GM13976 (cell line): ENCODE measurements around the gene CEMIP.

Experiments used
- DNase-seq: peaks from one replicate; pipeline ENCODE4 v3.0.0; 2012; ENCODE audit warnings: low spot score
- in situ Hi-C: fragments of 300-500 bp; cut with MboI; formaldehyde crosslinking; loops from one replicate; pipeline ENCODE4 v1.12.0; 2022; ENCODE audit warnings: low sequenced_read_pairs, mixed read lengths, inconsistent platforms; ENCODE audit not compliant: unreplicated experiment
- TF ChIP-seq, protein P1 (sequence below): IDR thresholded peaks from 2 replicates; pipeline ENCODE4 v1.5.1; 2012; ENCODE audit warnings: borderline replicate concordance, mild to moderate bottlenecking; ENCODE audit not compliant: insufficient read depth; ENCODE audit errors: extremely low read depth, missing control alignments, control extremely low read depth

CEMIP gene

DNA sequence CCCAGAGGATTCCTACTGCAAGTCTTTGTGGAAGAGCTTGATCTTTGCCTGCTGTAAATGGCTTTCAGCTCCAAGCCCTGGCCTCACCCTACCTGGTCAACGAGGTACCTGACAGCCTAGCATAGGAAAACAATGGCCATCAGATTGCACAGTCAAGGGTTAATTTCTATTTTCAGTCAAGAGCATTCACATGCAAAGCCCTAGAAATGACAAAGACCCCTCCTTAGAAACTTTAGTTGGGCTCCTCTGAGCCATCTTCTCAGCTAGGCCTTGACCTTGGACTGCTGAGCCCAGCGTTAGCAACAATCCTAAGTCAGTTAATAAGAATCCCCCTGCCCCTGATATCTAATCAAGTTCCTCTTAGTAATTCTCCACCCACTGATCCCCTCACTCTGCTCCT lies 192.0 kb downstream of the CEMIP start:
- TF ChIP-seq, protein P1, sequence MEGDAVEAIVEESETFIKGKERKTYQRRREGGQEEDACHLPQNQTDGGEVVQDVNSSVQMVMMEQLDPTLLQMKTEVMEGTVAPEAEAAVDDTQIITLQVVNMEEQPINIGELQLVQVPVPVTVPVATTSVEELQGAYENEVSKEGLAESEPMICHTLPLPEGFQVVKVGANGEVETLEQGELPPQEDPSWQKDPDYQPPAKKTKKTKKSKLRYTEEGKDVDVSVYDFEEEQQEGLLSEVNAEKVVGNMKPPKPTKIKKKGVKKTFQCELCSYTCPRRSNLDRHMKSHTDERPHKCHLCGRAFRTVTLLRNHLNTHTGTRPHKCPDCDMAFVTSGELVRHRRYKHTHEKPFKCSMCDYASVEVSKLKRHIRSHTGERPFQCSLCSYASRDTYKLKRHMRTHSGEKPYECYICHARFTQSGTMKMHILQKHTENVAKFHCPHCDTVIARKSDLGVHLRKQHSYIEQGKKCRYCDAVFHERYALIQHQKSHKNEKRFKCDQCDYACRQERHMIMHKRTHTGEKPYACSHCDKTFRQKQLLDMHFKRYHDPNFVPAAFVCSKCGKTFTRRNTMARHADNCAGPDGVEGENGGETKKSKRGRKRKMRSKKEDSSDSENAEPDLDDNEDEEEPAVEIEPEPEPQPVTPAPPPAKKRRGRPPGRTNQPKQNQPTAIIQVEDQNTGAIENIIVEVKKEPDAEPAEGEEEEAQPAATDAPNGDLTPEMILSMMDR: no peak
- in situ Hi-C loops: loop anchor here (10.0 to 25.0 kb wide), 2 partner anchors 184 to 516 kb away; partner anchors contain the start of gene CEMIP
- no peak for DNase-seq

DNA sequence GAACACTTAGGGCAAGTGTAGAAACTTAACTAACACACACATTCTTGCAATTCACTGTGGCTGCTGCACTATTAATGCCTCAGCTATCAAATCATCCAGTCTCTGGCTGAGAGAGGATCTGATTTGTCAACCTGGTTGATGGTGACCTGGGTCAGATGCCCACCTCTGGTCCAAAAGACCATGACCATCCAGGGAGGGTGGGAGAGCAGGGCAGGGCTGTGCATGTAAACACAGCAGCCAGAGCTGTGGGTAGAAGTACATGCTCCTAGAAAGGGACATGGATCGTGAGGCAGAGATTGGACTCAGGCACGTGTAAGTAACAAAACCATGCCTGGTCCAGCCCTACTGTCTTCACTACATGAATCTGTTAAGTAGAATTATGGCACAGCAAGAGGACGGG lies 193.1 kb downstream of the CEMIP start:
- in situ Hi-C loops: loop anchor here (10.0 to 25.0 kb wide), 2 partner anchors 185 to 517 kb away; partner anchors contain the start of gene CEMIP
- no peak for DNase-seq
- TF ChIP-seq, protein P1: no peak

DNA sequence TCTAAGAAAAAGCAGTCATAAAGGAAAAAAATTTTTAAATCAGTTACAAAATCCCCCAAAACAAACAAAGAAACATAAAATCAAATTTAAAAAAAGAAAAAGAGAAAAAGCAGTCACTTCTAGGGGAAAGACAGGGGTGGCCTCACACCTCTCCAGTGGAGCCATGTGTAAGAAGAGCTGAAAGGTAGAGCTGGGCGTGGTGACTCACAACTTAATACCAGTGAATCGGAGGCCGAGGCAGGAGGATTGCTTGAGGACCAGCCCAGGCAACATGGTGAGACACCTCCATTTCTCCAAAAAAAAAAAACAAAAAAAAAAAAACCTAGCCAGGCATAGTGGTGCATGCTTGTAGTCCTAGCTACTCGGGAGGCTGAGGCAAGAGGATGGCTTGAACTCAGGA lies 195.7 kb downstream of the CEMIP start:
- TF ChIP-seq, protein P1: no peak
- DNase-seq: no peak
- in situ Hi-C loops: loop anchor here (10.0 to 25.0 kb wide), 3 partner anchors 188 to 520 kb away; partner anchors contain the start of gene CEMIP

DNA sequence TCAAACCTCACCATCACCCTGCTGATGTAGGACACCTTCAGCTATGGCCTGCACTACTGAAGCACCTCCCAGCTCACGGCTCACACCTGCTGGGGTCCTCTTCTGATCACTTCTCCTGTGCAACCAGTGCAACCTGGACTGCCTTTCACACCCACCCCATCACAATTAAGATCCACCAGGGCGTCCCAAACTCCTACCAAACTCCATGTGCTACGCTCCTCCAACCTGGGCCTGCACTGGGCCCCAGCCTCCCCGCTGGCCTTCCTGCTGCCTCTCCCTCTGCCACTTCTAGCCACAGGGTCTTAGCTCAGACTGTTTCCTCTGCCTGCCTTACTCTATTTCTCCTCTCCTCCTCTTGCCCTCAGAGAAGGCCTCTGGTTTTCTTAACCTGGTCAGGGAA lies 197.7 kb downstream of the CEMIP start:
- TF ChIP-seq, protein P1: no peak
- in situ Hi-C loops: loop anchor here (10.0 to 25.0 kb wide), 2 partner anchors 285 to 522 kb away; no protein-coding TSS in a partner anchor
- DNase-seq: no peak

DNA sequence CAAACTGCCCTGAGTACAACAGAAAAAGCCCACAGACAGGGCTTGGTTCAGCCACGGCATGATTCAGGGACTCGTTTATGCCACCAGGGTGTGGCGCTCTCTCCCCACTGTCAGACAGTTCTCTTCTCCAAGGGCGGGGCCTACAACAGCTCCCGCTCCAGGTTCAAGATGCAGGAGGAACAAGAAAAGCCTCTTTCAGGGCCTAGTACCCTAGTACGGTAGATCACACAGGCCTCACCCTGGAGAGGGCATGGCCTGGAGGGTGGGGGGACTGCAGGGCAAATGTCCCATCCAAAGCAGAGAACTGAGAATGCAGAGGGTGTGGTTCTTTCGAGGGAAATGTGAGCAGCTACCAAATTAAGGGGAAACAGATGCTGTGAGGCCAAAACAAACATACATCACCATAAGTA lies 198.5 kb downstream of the CEMIP start:
- DNase-seq: no peak
- in situ Hi-C loops: loop anchor here (10.0 to 25.0 kb wide), 2 partner anchors 285 to 523 kb away; no protein-coding TSS in a partner anchor
- TF ChIP-seq, protein P1: peak; percentile 40

DNA sequence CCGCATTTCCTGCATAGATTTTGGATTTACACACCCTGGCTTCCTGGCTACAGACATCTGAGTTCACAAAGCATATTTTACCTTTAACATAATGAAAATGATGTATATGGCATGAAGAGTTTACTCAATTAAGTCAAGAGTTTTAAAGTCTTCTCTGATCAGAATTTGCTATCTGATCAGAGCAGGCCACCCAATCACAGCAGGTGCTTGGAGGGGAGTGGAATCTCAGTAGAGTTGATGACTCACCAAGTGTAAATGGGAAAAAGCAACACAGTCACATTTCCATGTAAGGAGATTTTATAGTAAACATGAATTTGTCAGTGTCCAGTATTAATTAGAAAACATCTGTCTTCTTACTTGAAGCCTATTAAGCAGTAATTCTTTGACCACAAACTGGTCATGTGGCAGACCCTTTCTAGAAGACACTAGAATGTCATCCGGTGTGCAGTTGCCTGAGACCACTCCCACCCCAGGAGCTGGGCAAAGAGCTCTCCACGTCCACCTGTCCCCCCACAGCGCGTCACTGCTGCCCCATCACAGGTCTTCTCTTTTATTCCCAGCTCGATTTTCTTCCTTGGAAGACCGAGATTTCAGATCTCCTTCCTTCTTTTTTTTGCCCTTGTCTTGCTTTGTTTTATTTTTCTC lies 199.6 kb downstream of the CEMIP start:
- in situ Hi-C loops: loop anchor here (10.0 to 25.0 kb wide), 2 partner anchors 283 to 524 kb away; no protein-coding TSS in a partner anchor
- no peak for DNase-seq
- TF ChIP-seq, protein P1: no peak
